Astrocyte of the cerebellum (primary cell): Measurements from ENCODE around the gene BMP10.

Experiments
- DNase-seq: peaks from one replicate; pipeline ENCODE4 v3.0.0-alpha.2; 2011; ENCODE audit warnings: low read depth
- H3K4me3 ChIP-seq: 2 replicates; pipeline ENCODE4 v1.5.1; 2011; ENCODE audit warnings: mild to moderate bottlenecking, low read depth, low read length, moderate library complexity
- in situ Hi-C: cut with HindIII; loops from 2 replicates; pipeline ENCODE4 v1.10.0; 2017; ENCODE audit warnings: low sequenced_read_pairs
- TF ChIP-seq, protein P1 (sequence below): IDR thresholded peaks from 2 replicates; pipeline ENCODE4 v1.5.1; 2012; ENCODE audit warnings: low read length, low read depth, moderate library complexity, mild to moderate bottlenecking; ENCODE audit errors: missing control alignments

BMP10 gene

DNA sequence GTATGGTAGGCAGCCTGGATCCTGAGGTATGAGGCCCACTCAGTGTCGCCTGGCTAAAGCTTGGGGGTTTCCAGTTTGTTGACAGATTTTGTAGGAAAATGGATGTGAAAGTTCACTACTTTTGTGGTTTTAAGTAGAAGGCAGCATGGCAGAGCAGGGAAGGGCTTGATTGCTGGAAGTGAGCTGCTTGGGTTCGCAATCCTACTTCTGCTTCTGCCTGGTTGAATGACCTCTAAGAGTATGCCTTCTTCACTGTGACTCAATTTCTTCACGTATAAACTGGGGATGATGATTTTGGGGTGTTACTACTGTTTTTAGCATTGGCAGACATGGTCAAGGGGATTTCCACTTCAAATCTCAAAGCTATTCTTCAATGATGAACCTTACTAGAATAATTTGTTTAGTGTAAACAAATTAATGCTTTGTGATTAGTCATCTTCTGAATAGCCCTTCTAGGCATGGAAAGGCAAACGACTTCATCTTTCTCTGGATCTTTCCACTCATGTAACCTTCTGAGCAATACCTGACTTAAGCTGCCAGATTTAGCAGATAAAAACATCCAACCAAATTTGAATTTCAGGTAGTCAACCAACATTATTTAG, 13.2 kb downstream of the BMP10 start:
- in situ Hi-C loops = no loop called here
- DNase-seq = no peak
- H3K4me3 ChIP-seq = no peak overlapping the region
- TF ChIP-seq, protein P1, sequence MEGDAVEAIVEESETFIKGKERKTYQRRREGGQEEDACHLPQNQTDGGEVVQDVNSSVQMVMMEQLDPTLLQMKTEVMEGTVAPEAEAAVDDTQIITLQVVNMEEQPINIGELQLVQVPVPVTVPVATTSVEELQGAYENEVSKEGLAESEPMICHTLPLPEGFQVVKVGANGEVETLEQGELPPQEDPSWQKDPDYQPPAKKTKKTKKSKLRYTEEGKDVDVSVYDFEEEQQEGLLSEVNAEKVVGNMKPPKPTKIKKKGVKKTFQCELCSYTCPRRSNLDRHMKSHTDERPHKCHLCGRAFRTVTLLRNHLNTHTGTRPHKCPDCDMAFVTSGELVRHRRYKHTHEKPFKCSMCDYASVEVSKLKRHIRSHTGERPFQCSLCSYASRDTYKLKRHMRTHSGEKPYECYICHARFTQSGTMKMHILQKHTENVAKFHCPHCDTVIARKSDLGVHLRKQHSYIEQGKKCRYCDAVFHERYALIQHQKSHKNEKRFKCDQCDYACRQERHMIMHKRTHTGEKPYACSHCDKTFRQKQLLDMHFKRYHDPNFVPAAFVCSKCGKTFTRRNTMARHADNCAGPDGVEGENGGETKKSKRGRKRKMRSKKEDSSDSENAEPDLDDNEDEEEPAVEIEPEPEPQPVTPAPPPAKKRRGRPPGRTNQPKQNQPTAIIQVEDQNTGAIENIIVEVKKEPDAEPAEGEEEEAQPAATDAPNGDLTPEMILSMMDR = no peak

DNA sequence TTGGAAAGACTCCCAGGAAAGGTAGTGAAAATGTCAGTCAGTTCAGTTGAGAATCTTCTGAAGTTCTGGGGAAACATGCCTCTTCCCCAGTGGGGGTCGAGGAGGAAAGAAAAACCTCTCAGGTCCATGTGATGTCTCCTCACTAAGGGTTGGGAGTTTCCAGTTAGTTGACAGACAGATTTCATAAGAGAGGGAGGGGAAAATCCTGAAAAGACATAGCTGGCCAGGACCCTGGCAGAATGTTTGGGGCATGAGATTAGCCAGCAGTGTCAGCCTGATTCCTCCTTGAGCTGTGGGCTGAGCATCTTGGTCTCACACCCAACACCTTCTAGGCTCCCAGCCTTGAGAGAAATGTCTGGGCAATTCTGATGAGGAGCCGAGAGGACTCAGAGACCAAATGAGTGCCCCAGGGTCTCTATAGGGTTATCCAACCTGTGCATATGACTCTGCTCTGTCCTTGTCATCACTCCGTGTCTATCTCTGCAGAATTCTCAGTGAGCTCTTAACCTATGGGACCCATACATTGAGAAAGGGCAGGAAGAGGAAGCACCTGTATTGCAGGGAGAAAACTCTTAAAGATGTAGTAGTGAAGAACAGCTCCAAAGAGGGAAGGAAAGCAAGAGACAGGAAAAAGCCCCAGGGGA, 13.9 kb downstream of the BMP10 start:
- in situ Hi-C loops = no loop called here
- no peak for DNase-seq
- H3K4me3 ChIP-seq = no peak overlapping the region
- TF ChIP-seq, protein P1 = no peak

DNA sequence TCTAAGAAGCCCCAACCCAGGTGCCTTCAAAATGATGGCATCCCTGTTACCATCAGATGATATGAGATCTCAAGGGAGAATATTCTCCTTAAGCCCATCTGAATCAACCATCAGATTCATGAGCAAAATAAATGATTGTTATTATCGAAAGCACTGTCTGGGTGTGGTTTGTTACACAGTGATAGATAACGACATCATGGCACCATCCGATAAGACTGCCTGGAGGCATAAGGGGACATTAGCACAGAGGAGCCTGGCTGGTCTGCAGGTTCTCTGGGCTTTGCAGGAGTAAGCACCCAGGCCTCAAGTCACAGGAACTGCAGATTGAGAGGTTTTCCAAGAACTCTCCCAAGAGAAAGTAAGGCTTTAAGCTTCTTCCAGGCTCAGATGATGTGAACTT, 15.6 kb downstream of the BMP10 start:
- in situ Hi-C loops = no loop called here
- H3K4me3 ChIP-seq = no peak overlapping the region
- DNase-seq = no peak
- TF ChIP-seq, protein P1 = no peak

DNA sequence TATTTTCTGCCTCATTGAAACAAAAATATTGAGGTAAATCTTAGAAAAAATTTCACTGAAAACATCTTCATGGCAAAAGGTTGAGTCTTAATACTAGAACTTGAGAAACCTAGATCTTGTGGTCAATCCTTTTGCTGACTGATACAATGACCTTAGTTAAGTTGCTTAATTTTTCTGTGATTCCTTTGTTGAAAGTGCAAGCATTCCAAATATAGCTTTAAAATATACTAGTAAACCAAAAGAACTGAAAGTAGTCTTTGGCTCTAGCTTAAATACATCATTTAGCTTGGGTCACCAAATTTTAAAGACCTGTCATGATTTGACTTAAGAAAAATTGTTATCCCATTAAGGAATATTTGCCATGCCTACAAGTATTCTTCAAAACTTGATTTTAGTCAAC, 16.7 kb downstream of the BMP10 start:
- TF ChIP-seq, protein P1 = no peak
- in situ Hi-C loops = no loop called here
- DNase-seq = no peak
- no peak overlapping the region for H3K4me3 ChIP-seq

DNA sequence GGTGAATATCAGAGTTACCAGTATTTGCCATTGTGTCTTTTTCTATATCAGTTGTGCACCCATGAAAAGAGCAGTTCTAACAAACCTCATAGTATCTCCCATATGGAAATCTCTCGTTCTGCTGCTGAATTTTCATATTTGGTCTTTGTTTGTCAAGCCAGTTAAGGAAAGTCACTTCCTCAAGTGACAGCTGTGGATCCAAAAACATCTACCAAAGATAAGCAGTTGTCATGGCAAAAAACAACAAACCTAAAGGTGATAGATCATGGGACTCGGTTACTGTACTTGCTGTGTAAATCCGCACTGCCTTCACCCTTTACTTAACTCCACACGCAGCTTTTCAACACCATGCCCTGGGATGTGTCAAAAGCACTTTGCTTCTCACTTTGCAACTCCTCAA, 17.3 kb downstream of the BMP10 start:
- no peak overlapping the region for H3K4me3 ChIP-seq
- in situ Hi-C loops = no loop called here
- TF ChIP-seq, protein P1 = no peak
- DNase-seq = no peak

DNA sequence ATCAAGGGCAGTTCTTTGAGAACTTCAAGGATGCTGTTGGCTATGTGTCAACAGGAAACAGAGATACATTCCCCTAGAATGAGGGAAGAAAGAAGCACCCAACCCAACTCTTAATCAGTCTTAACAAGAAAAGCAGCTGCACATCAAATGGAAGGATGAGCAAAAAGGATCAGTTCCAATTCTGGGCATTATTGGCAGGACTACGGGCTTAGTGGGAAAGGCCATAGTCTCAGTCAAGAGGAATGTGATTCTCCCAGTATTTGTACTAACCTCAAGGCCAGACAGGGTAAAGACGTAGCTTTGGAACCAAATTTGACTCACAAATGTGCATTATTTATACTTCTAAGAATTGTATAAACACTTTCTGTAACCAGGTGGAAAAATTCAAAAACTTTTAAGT, 18.2 kb downstream of the BMP10 start:
- in situ Hi-C loops = no loop called here
- DNase-seq = no peak
- H3K4me3 ChIP-seq = no peak overlapping the region
- TF ChIP-seq, protein P1 = no peak
